HUES6 (cell line): Measurements from ENCODE around the gene HOMER1.

Experiments used
- H3K27ac ChIP-seq: 2 replicates; pipeline ENCODE4 v1.7.0; 2013; ENCODE audit warnings: low read depth, mild to moderate bottlenecking, low read length, inconsistent platforms
- H3K27me3 ChIP-seq: 2 replicates; pipeline ENCODE4 v1.6.1; 2013; ENCODE audit warnings: low read length; ENCODE audit not compliant: control insufficient read depth, insufficient read depth
- H3K36me3 ChIP-seq: 2 replicates; pipeline ENCODE4 v1.6.1; 2013; ENCODE audit warnings: low read length; ENCODE audit not compliant: control insufficient read depth, insufficient read depth
- H3K4me1 ChIP-seq: 2 replicates; pipeline ENCODE4 v1.6.1; 2013; ENCODE audit warnings: low read length; ENCODE audit not compliant: control insufficient read depth, insufficient read depth
- H3K4me3 ChIP-seq: 2 replicates; pipeline ENCODE4 v1.5.1; 2013; ENCODE audit warnings: low read depth, low read length
- H3K9ac ChIP-seq: one replicate; pipeline ENCODE4 v1.6.1; 2013; ENCODE audit warnings: mild to moderate bottlenecking, low read length
- H3K9me3 ChIP-seq: 2 replicates; pipeline ENCODE4 v1.6.1; 2013; ENCODE audit warnings: low read depth, low read length; ENCODE audit not compliant: control insufficient read depth, insufficient read depth

The HOMER1 gene, protein sequence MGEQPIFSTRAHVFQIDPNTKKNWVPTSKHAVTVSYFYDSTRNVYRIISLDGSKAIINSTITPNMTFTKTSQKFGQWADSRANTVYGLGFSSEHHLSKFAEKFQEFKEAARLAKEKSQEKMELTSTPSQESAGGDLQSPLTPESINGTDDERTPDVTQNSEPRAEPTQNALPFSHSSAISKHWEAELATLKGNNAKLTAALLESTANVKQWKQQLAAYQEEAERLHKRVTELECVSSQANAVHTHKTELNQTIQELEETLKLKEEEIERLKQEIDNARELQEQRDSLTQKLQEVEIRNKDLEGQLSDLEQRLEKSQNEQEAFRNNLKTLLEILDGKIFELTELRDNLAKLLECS

DNA sequence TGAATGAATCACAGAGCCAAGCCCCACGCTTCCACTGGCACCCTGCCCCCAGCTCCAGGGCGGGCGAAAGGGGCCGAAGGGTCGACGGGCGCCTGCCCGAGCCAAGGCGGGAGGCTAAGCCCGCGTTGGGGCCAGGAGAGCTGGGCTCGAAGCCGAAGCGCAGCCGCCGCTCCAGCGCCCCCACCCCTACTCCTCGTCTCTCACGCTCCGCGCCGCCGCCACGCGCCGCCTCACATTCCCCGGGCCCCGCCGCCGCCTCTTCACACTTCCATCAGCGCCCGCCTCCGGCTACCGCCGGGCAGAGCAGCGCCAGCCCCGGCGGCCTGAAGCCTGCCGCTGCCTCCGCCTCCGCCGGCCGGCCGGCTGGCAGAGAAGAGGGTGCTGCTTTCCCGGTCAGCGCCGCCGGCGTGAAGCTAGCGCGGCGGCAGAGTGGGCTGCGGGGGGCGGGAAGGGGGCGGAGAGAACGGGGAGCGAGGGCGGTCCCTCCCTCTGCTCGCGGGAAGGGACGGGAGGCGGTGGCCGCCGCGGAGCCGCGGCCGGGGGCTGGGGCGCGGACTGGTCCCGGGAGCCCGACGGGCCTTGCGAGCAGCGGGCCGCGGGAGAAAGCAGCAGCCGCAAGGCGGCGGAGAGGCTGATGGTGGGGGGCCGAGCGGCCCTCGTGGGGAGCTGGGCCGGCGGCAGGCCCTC lies at the start of gene HOMER1:
Gene HOMER1 (minus strand): TSS at position 431 of the 687 bp plus-strand sequence. CDS start 1,360 bp downstream, outside the sequence.
- H3K27ac ChIP-seq, result peak within 1 kb of the TSS; percentile 89

DNA sequence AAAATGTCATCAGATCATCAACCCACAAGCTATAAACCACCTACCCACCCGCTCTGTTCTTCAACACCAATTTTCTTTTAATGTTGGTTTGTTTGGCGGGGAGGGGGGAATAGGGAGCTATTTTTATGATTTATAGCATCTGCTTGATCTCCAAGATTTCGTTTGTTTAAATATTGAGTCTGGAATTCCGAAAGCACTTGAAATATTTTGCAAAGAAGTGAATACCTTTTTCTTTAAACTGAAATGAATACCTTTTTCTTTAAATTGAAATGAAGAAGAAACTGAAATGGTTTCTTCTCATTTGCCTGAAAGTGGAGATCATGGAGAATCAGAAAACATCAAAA lies 49.3 kb upstream of the HOMER1 start:
- H3K4me1 ChIP-seq, result peaks cover 10% of the 10 kb centered on the region
- no peaks in the 10 kb centered on the region for H3K9me3 ChIP-seq
- H3K4me3 ChIP-seq, result no peak overlapping the region; the same call in 1 of the 2 replicates
- H3K9ac ChIP-seq, result no peak overlapping the region
- no peak overlapping the region for H3K27ac ChIP-seq
- no peaks in the 10 kb centered on the region for H3K36me3 ChIP-seq
- no peaks in the 10 kb centered on the region for H3K27me3 ChIP-seq

More for the DNA sequence above, at the start of gene HOMER1:
- Histone ChIP-seq H3K4me3 (peak within 1 kb of the TSS; percentile 90), H3K36me3 (no peaks in the 10 kb centered on the region), H3K9ac (peak within 1 kb of the TSS; percentile 91), H3K9me3 (no peaks in the 10 kb centered on the region), H3K4me1 (peaks cover 33% of the 10 kb centered on the region), H3K27me3 (no peaks in the 10 kb centered on the region)

DNA sequence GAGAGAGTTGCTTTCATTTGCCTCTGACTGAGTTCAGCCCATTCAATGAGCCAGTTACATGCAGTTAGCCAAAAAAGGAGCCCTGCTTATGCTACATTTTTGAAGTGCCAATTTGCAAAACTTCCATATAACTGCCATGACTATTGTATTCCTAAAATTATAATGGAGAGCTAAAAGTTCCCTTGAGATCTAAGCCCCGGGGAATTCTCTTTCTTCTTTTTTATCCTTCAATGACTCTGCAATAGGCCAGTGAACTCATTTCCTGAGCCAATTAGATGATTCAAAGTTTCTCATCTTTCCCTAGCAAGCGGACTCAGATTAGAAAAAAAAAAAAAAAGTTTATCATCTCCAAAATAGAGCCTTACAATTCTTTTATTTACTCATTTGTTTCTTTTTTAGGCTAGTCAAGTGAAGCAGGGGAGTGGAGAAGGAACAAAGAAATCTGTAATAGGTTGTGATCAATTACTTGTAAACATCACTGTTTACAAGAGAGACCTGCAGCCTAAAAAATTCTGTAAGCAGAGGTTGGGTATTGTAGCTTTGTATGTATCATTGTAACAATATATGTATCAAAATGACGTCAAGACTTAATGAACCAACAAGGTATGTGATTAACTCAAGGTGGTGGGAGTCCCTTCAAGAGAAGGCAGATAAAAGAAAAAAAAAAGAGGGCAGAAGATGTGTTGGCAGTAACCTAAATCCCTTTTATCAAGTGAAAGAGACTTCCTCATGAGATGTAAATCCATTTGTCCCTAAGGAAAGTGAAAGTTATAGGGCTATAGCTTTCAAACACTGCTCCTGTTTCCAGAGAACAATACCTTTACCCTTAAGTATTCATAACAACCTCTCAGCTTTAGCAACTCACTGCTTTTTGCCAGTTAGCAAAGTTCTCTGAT lies 48.7 kb upstream of the HOMER1 start:
- Histone ChIP-seq H3K9ac (no peak overlapping the region), H3K36me3 (no peaks in the 10 kb centered on the region), H3K27ac (no peak overlapping the region)

DNA sequence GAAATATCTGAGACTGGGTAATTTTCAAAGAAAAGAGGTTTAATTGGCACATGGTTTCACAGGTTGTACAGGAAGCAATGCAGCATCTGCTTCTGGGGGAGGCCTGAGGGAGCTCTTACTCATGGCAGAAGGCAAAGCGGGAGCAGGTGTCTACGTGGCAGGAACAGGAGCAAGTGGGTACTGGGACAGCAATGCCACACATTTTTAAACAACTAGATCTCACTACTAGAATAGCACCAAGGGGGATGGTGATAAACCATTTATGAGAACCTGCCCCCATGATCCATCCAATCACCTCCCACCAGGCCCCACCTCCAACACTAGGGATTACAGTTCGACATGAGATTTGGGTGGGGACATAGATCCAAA lies 47.6 kb upstream of the HOMER1 start:
- H3K9me3 ChIP-seq, result no peaks in the 10 kb centered on the region
- H3K27ac ChIP-seq, result no peak overlapping the region
- H3K4me3 ChIP-seq, result no peak overlapping the region
- no peak overlapping the region for H3K9ac ChIP-seq
- H3K4me1 ChIP-seq, result peaks cover 10% of the 10 kb centered on the region
- no peaks in the 10 kb centered on the region for H3K27me3 ChIP-seq
- H3K36me3 ChIP-seq, result no peaks in the 10 kb centered on the region

More for the DNA sequence above, 48.7 kb upstream of the HOMER1 start:
- H3K4me3 ChIP-seq, result no peak overlapping the region; the same call in 1 of the 2 replicates
- H3K4me1 ChIP-seq, result peaks cover 10% of the 10 kb centered on the region
- H3K9me3 ChIP-seq, result no peaks in the 10 kb centered on the region
- no peaks in the 10 kb centered on the region for H3K27me3 ChIP-seq

DNA sequence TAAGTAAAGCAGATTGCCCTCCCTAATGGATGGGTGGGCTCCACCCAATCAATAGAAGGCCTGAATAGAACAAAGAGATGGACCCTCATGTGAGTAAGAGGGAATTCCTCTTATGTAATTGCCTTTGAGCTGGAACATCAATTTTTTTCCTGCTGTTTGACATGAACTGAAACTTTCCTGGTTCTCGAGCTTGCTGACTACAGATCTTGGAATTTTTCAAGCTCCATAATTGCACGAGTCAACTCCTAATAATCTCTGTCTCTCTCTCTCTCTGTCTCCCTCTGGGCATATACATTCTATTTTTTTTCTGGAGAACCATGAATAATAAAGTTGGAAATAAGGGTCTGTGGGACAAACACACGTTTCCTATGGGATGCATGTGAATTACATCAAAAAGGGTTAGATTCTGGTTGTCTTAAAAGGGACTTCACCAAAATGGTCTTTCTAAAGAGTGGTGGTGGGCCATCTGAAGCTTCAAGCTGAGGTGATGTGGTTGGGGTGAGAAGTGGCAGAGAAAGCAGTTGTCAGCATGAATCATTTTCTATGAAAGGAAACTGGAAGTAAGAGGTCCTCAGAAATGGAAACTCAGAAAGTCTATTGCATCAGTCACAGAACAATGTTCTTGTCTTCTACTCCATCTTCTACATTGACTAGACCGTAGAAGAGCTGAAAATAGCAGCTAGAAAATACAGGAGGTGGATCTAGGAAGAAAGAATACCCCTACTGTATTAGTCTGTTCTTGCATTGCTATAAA lies 47.0 kb upstream of the HOMER1 start:
- Histone ChIP-seq H3K9me3 (no peaks in the 10 kb centered on the region), H3K27ac (no peak overlapping the region), H3K4me3 (no peak overlapping the region), H3K9ac (no peak overlapping the region), H3K4me1 (peaks cover 10% of the 10 kb centered on the region), H3K27me3 (no peaks in the 10 kb centered on the region), H3K36me3 (no peaks in the 10 kb centered on the region)

DNA sequence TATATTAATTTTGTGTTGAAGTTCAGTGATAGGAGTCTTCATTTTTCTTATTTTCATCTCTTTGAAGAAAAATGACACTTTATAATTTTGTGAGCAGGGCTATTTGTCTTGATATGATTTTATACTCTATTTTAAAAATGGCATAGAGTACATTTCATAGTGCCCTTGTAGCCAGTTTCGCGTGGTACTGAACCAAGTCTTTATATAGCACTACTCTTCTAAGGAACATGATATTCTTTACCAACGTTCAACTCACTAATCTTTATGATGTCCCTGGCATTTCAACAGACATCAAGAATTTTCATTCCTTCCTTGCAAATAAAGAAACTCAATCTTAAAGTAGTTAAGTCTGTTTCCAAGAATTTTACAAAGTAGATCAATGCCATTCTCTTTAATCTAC lies 41.5 kb upstream of the HOMER1 start:
- no peak overlapping the region for H3K27ac ChIP-seq
- no peak overlapping the region for H3K4me3 ChIP-seq

DNA sequence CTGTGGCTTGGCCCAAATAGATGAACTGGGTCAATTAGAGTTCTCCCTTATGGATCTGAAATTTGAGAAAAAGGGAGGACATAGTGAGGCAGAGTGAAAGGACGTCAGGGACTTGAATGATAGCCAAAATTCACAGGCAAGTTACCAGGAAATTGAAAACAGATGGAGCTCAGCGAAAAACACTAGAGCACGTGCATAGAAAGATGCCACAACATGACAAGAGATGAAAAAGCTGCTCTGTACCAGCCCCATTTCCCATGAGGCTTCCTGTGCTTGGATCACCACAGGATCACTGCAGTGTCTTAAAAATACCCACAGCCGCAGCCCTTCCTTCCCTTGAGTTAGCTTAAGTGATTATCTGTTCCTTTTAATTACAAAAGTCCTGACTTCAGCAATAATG lies 39.0 kb upstream of the HOMER1 start:
- Histone ChIP-seq H3K4me1 (peaks cover 4% of the 10 kb centered on the region; the same call in 1 of the 2 replicates), H3K36me3 (no peaks in the 10 kb centered on the region), H3K27me3 (no peaks in the 10 kb centered on the region), H3K9me3 (no peaks in the 10 kb centered on the region), H3K9ac (no peak overlapping the region), H3K4me3 (no peak overlapping the region), H3K27ac (no peak overlapping the region)

More for the DNA sequence above, 41.5 kb upstream of the HOMER1 start:
- no peak overlapping the region for H3K9ac ChIP-seq
- peaks cover 4% of the 10 kb centered on the region; the same call in 1 of the 2 replicates for H3K4me1 ChIP-seq
- no peaks in the 10 kb centered on the region for H3K27me3 ChIP-seq
- no peaks in the 10 kb centered on the region for H3K36me3 ChIP-seq
- H3K9me3 ChIP-seq, result no peaks in the 10 kb centered on the region

DNA sequence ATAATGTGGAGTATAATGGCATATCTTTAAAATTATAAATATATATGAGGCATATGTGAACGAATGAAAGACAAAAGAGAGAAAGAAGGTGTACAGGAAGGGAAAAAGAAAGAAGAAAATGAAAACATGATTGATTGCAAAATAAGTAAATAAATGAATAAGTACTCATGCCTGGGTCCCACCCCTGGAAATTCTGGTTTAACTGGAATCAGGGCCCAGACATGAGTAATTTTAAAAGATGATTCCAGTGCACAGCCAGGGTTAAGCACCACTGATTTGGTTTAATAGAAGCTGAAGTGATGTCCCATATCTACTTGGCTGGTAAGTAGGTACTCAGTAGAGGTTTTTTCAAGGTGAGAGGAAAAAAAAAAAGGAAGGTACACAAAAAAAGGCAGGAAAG lies 34.0 kb upstream of the HOMER1 start:
- peaks cover 4% of the 10 kb centered on the region; the same call in 1 of the 2 replicates for H3K4me1 ChIP-seq
- no peaks in the 10 kb centered on the region for H3K36me3 ChIP-seq
- no peak overlapping the region for H3K27ac ChIP-seq
- H3K27me3 ChIP-seq, result no peaks in the 10 kb centered on the region
- H3K9ac ChIP-seq, result no peak overlapping the region
- H3K4me3 ChIP-seq, result no peak overlapping the region
- no peaks in the 10 kb centered on the region for H3K9me3 ChIP-seq

DNA sequence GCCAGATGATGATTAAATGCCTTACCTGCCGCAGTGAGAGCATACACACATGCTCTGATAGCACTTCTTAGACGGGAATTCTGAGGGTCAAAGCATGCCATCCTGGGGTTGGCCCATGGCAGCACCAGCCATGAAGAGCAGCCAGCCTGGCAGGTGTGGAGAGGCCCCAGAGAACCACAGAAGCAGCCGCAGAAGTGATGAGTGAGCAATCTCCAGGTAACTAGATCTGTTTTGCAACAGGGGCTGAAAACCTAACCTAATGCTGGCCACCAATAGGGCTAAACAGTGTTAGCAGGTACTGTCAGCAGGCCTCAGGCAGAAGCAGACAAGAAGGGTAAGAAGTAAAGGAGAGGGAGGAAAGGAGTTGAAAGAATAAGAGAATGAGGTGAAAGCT lies 33.5 kb upstream of the HOMER1 start:
- H3K9me3 ChIP-seq, result no peaks in the 10 kb centered on the region
- H3K4me3 ChIP-seq, result no peak overlapping the region
- H3K27ac ChIP-seq, result no peak overlapping the region
- no peaks in the 10 kb centered on the region for H3K36me3 ChIP-seq
- no peak overlapping the region for H3K9ac ChIP-seq
- no peaks in the 10 kb centered on the region for H3K27me3 ChIP-seq
- peaks cover 4% of the 10 kb centered on the region; the same call in 1 of the 2 replicates for H3K4me1 ChIP-seq

DNA sequence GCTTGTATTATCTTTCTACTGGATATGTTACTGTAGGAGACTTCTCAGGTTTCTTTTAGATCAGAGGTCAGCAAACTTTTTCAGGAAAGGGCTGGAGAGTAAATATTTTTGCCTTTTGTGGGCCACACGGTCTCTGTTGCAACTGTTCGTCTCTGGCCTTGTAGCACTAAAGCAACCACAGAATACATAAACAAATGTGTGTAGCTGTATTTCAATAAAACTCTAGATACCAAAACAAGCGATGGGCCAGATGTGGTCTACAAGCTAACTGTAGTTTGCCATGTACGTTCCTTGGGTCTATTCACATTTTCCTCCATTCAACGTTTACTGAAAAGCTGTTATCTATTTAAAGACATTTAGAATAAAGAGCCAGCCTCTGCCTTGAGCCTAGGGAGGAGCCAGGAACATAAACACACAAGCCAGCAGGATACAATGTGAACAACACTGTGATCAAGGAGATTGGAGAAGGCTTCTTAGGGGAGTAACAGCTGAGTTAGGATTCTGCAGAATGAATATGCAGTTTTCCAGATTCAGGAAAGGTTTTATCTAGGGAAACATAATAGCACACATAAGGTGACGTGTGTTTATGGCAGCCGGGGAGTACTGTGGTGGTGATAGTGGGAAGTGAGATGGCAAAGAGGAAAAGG lies 33.0 kb upstream of the HOMER1 start:
- H3K4me3 ChIP-seq, result no peak overlapping the region
- H3K4me1 ChIP-seq, result peaks cover 4% of the 10 kb centered on the region; the same call in 1 of the 2 replicates
- H3K9ac ChIP-seq, result no peak overlapping the region
- no peaks in the 10 kb centered on the region for H3K36me3 ChIP-seq
- H3K9me3 ChIP-seq, result no peaks in the 10 kb centered on the region
- H3K27ac ChIP-seq, result no peak overlapping the region
- no peaks in the 10 kb centered on the region for H3K27me3 ChIP-seq
